SK-N-SH treated with all-trans-retinoic acid at 6 μM for 48 hours (cell line): ENCODE data around the gene SUFU.

Experiments used
- ARNTL ChIP-seq: fragments of 450-650 bp; formaldehyde crosslinking; IDR thresholded peaks from 2 replicates; pipeline ENCODE4 v1.5.0; 2020; ENCODE audit warnings: low read depth, mild to moderate bottlenecking, moderate library complexity, borderline replicate concordance
- CREB5 ChIP-seq: fragments of 250-450 bp; sonication (Bioruptor Pico); IDR thresholded peaks from 2 replicates; pipeline ENCODE4 v1.5.1; 2020; ENCODE audit warnings: low read depth, mild to moderate bottlenecking, moderate library complexity
- ISL1 ChIP-seq: fragments of 250-450 bp; sonication (Bioruptor Pico); IDR thresholded peaks from 2 replicates; pipeline ENCODE4 v2.1.2; 2022; ENCODE audit warnings: mild to moderate bottlenecking, moderate library complexity
- PATZ1 ChIP-seq: fragments of 250-450 bp; sonication (Bioruptor Pico); IDR thresholded peaks from 2 replicates; pipeline ENCODE4 v1.8.0; 2020; ENCODE audit warnings: mild to moderate bottlenecking, moderate library complexity, borderline replicate concordance
- RARB ChIP-seq: fragments of 250-450 bp; sonication (Bioruptor Pico); IDR thresholded peaks from 2 replicates; pipeline ENCODE4 v1.8.0; 2021; ENCODE audit warnings: mild to moderate bottlenecking, moderate library complexity
- SNAI2 ChIP-seq: fragments of 250-450 bp; sonication (Bioruptor Pico); IDR thresholded peaks from 2 replicates; pipeline ENCODE4 v1.5.0; 2020; ENCODE audit warnings: mild to moderate bottlenecking, moderate library complexity
- ZC3H10 ChIP-seq: fragments of 250-450 bp; sonication (Bioruptor Pico); IDR thresholded peaks from 2 replicates; pipeline ENCODE4 v1.5.1; 2021; ENCODE audit warnings: mild to moderate bottlenecking, moderate library complexity
- ZFP30 ChIP-seq: fragments of 450-650 bp; formaldehyde crosslinking; IDR thresholded peaks from 2 replicates; pipeline ENCODE4 v1.5.0; 2022; ENCODE audit warnings: mild to moderate bottlenecking, moderate library complexity
- TF ChIP-seq, protein P1 (sequence below): fragments of 250-450 bp; sonication (Bioruptor Pico); IDR thresholded peaks from 2 replicates; pipeline ENCODE4 v1.8.0; 2021; ENCODE audit warnings: low read depth, mild to moderate bottlenecking, moderate library complexity, borderline replicate concordance

GRCh38 chr10:102677331-102678067 lies 173.7 kb downstream of the SUFU start:
- TF ChIP-seq PATZ1 (CRISPR knock-in tag) (no peak), CREB5 (CRISPR knock-in tag) (no peak), ZC3H10 (no peak), SNAI2 (CRISPR knock-in tag) (no peak), RARB (no peak), ARNTL (CRISPR knock-in tag) (no peak), ISL1 (CRISPR knock-in tag) (no peak), ZFP30 (no peak)
- TF ChIP-seq, protein P1, sequence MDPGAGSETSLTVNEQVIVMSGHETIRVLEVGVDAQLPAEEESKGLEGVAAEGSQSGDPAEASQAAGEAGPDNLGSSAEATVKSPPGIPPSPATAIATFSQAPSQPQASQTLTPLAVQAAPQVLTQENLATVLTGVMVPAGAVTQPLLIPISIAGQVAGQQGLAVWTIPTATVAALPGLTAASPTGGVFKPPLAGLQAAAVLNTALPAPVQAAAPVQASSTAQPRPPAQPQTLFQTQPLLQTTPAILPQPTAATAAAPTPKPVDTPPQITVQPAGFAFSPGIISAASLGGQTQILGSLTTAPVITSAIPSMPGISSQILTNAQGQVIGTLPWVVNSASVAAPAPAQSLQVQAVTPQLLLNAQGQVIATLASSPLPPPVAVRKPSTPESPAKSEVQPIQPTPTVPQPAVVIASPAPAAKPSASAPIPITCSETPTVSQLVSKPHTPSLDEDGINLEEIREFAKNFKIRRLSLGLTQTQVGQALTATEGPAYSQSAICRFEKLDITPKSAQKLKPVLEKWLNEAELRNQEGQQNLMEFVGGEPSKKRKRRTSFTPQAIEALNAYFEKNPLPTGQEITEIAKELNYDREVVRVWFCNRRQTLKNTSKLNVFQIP, result no peak
